Measurements from ENCODE around the gene CD44.

The CD44 gene

DNA sequence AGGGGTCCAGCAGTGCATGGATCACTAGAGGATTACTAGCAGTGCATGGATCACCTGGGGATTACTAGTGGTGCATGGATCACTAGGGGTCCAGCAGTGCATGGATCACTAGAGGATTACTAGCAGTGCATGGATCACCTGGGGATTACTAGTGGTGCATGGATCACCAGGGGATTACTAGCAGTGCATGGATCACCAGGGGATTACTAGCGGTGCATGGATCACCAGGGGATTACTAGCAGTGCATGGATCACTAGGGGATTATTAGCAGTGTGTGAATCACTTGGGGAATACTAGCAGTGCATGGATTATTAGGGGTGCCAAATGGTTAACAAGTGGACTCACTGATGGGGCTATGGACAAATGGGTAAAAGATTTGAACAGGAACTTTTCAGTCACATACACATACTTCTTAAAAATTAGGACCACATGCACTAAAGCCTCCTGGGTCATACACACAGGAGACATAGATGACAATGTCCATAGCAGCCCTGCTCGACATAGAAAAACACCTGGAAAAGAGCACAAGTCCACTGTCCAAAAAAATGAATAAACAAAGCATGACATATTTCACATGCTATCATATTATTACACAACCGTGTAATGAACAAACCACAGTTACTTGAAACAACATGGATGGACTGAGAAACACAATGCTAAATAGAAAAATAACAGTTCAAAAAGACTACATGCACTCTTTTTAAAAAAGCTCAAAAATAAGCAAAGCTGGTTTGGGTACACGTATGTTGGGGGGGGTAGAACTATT is 109.8 kb downstream of the CD44 start:
- H3K36me3 ChIP-seq (ENCODE audit: low read length), result no peaks in the 10 kb centered on the region
- no peaks in the 10 kb centered on the region for H4K20me1 ChIP-seq (ENCODE audit: low read depth, low read length)
- no peak overlapping the region for H3K4me2 ChIP-seq (ENCODE audit: low read depth, low read length, poor library complexity, severe bottlenecking)
- H3K9ac ChIP-seq (ENCODE audit: low read length), result no peak overlapping the region
- TF ChIP-seq, protein P1, sequence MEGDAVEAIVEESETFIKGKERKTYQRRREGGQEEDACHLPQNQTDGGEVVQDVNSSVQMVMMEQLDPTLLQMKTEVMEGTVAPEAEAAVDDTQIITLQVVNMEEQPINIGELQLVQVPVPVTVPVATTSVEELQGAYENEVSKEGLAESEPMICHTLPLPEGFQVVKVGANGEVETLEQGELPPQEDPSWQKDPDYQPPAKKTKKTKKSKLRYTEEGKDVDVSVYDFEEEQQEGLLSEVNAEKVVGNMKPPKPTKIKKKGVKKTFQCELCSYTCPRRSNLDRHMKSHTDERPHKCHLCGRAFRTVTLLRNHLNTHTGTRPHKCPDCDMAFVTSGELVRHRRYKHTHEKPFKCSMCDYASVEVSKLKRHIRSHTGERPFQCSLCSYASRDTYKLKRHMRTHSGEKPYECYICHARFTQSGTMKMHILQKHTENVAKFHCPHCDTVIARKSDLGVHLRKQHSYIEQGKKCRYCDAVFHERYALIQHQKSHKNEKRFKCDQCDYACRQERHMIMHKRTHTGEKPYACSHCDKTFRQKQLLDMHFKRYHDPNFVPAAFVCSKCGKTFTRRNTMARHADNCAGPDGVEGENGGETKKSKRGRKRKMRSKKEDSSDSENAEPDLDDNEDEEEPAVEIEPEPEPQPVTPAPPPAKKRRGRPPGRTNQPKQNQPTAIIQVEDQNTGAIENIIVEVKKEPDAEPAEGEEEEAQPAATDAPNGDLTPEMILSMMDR (IDR thresholded peaks at IDR 0.05; ENCODE audit: insufficient read depth, low read length, poor library complexity, severe bottlenecking), result no peak
- TF ChIP-seq EZH2phosphoT487 (conservative IDR thresholded peaks at IDR 0.05; ENCODE audit: low read length), result no peak
- no peaks in the 10 kb centered on the region for H3K9me3 ChIP-seq (ENCODE audit: insufficient read depth, low read length)
- no peaks in the 10 kb centered on the region for H3K9me2 ChIP-seq (replicated peaks; ENCODE audit: insufficient read depth, low read length)
- no peaks in the 10 kb centered on the region for H3K27me3 ChIP-seq (ENCODE audit: low read length)
- no peak overlapping the region for H2AFZ ChIP-seq (ENCODE audit: low read depth, low read length, severe bottlenecking)
- H3K79me2 ChIP-seq (ENCODE audit: insufficient read depth, low read length), result no peaks in the 10 kb centered on the region
- H3F3A ChIP-seq (ENCODE audit: insufficient read depth), result no peaks in the 10 kb centered on the region
- no peak overlapping the region for H3K27ac ChIP-seq (ENCODE audit: low read depth, low read length)
- no peak overlapping the region for H3K4me3 ChIP-seq (ENCODE audit: insufficient read depth, low read length, poor library complexity, severe bottlenecking)

DNA sequence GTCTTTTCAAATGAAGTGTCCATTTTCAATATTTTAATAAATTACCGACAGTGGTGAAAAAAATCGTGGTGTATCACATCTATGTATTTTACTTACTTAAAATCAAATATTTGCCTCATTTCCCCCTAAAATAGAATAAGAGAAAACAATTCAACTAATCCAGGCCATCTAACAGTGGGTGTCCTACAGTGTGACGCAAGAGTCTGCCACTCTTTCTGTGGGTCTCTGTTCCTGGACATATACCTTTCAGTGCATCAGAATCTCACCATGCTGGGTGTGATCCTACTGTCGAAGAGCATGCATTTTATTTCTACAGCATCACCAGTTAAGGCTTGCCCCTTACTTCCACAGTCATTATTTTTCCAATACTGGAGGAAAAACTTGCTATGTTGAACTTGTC is 111.2 kb downstream of the CD44 start:
- Histone ChIP-seq H3K4me3 (ENCODE audit: insufficient read depth, low read length, poor library complexity, severe bottlenecking) (no peak overlapping the region), H3K9me2 (replicated peaks; ENCODE audit: insufficient read depth, low read length) (no peaks in the 10 kb centered on the region), H3K4me2 (ENCODE audit: low read depth, low read length, poor library complexity, severe bottlenecking) (no peak overlapping the region), H3K36me3 (ENCODE audit: low read length) (no peaks in the 10 kb centered on the region), H3K27me3 (ENCODE audit: low read length) (no peaks in the 10 kb centered on the region), H2AFZ (ENCODE audit: low read depth, low read length, severe bottlenecking) (no peak overlapping the region), H3K9ac (ENCODE audit: low read length) (no peak overlapping the region), H3K27ac (ENCODE audit: low read depth, low read length) (no peak overlapping the region), H4K20me1 (ENCODE audit: low read depth, low read length) (no peaks in the 10 kb centered on the region), H3K79me2 (ENCODE audit: insufficient read depth, low read length) (no peaks in the 10 kb centered on the region), H3K9me3 (ENCODE audit: insufficient read depth, low read length) (no peaks in the 10 kb centered on the region), H3F3A (ENCODE audit: insufficient read depth) (no peaks in the 10 kb centered on the region)
- TF ChIP-seq, protein P1 (IDR thresholded peaks at IDR 0.05; ENCODE audit: insufficient read depth, low read length, poor library complexity, severe bottlenecking), result no peak
- TF ChIP-seq EZH2phosphoT487 (conservative IDR thresholded peaks at IDR 0.05; ENCODE audit: low read length), result no peak

GRCh38 chr11:35250621-35251020 is 111.7 kb downstream of the CD44 start:
- Histone ChIP-seq H3K9me2 (replicated peaks; ENCODE audit: insufficient read depth, low read length) (no peaks in the 10 kb centered on the region), H3K4me2 (ENCODE audit: low read depth, low read length, poor library complexity, severe bottlenecking) (no peak overlapping the region), H3K9ac (ENCODE audit: low read length) (no peak overlapping the region), H3F3A (ENCODE audit: insufficient read depth) (no peaks in the 10 kb centered on the region), H4K20me1 (ENCODE audit: low read depth, low read length) (no peaks in the 10 kb centered on the region), H3K79me2 (ENCODE audit: insufficient read depth, low read length) (no peaks in the 10 kb centered on the region), H3K27ac (ENCODE audit: low read depth, low read length) (no peak overlapping the region), H2AFZ (ENCODE audit: low read depth, low read length, severe bottlenecking) (no peak overlapping the region), H3K4me3 (ENCODE audit: insufficient read depth, low read length, poor library complexity, severe bottlenecking) (no peak overlapping the region), H3K27me3 (ENCODE audit: low read length) (no peaks in the 10 kb centered on the region), H3K36me3 (ENCODE audit: low read length) (no peaks in the 10 kb centered on the region), H3K9me3 (ENCODE audit: insufficient read depth, low read length) (no peaks in the 10 kb centered on the region)
- TF ChIP-seq, protein P1 (IDR thresholded peaks at IDR 0.05; ENCODE audit: insufficient read depth, low read length, poor library complexity, severe bottlenecking), result no peak
- TF ChIP-seq EZH2phosphoT487 (conservative IDR thresholded peaks at IDR 0.05; ENCODE audit: low read length), result no peak

Data from SU-DHL-6 (cell line).